Activated T-helper 2 cell treated with anti-CD3 and anti-CD28 coated beads, Interferon-gamma antibody, Interleukin-2, Interleukin-4, amounts not matched to agents 10 μg/mL and 5 μg/mL and 100 μg/mL, durations not matched to agents 14 hours and 24 hours and 36 hours (primary cell): ENCODE measurements around the gene IBTK. TPM values are rescaled to one million over a fixed set of nuclear protein-coding genes. Genes with fewer than 3 reads are reported as not detected.
"Not testable (repeated sequence)": the region's sequence is repeated elsewhere in the genome, so short reads cannot be mapped to it uniquely, and the experiment has no call there.

Experiments
- DNase-seq: peaks from one replicate; pipeline ENCODE4 v3.0.0; 2021; ENCODE audit warnings: low spot score
- H3K27ac Mint-ChIP-seq: one replicate; pipeline ENCODE4 v1.8.0; 2021; ENCODE audit warnings: mixed read lengths
- H3K27me3 Mint-ChIP-seq: one replicate; pipeline ENCODE4 v1.8.0; 2021; ENCODE audit warnings: low read depth, mixed read lengths
- H3K36me3 Mint-ChIP-seq: one replicate; pipeline ENCODE4 v1.8.0; 2021; ENCODE audit warnings: low read depth, mixed read lengths
- H3K4me1 Mint-ChIP-seq: one replicate; pipeline ENCODE4 v1.8.0; 2021; ENCODE audit warnings: low read depth, mixed read lengths
- H3K4me3 Mint-ChIP-seq: one replicate; pipeline ENCODE4 v1.8.0; 2021; ENCODE audit warnings: low read depth, mild to moderate bottlenecking, moderate library complexity, mixed read lengths
- H3K9me3 Mint-ChIP-seq: one replicate; pipeline ENCODE4 v1.8.0; 2021; ENCODE audit warnings: mixed read lengths
- intact Hi-C: fragments of 100-400 bp; cut with micrococcal nuclease; formaldehyde crosslinking; loops from one replicate; pipeline ENCODE4 v1.15.1; 2023
- total RNA-seq: library from RNA; stranded (reverse); gene quantifications from 2 replicates; pipeline ENCODE4 v1.2.3, GENCODE V29; 2022

Gene IBTK, protein sequence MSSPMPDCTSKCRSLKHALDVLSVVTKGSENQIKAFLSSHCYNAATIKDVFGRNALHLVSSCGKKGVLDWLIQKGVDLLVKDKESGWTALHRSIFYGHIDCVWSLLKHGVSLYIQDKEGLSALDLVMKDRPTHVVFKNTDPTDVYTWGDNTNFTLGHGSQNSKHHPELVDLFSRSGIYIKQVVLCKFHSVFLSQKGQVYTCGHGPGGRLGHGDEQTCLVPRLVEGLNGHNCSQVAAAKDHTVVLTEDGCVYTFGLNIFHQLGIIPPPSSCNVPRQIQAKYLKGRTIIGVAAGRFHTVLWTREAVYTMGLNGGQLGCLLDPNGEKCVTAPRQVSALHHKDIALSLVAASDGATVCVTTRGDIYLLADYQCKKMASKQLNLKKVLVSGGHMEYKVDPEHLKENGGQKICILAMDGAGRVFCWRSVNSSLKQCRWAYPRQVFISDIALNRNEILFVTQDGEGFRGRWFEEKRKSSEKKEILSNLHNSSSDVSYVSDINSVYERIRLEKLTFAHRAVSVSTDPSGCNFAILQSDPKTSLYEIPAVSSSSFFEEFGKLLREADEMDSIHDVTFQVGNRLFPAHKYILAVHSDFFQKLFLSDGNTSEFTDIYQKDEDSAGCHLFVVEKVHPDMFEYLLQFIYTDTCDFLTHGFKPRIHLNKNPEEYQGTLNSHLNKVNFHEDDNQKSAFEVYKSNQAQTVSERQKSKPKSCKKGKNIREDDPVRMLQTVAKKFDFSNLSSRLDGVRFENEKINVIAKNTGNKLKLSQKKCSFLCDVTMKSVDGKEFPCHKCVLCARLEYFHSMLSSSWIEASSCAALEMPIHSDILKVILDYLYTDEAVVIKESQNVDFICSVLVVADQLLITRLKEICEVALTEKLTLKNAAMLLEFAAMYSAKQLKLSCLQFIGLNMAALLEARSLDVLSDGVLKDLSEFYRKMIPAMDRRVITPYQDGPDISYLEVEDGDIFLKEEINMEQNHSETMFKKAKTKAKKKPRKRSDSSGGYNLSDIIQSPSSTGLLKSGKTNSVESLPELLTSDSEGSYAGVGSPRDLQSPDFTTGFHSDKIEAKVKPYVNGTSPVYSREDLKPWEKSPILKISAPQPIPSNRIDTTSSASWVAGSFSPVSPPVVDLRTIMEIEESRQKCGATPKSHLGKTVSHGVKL (N-terminal part only)
- total RNA-seq = 40.5 and 42.5 TPM in 2 replicates

DNA sequence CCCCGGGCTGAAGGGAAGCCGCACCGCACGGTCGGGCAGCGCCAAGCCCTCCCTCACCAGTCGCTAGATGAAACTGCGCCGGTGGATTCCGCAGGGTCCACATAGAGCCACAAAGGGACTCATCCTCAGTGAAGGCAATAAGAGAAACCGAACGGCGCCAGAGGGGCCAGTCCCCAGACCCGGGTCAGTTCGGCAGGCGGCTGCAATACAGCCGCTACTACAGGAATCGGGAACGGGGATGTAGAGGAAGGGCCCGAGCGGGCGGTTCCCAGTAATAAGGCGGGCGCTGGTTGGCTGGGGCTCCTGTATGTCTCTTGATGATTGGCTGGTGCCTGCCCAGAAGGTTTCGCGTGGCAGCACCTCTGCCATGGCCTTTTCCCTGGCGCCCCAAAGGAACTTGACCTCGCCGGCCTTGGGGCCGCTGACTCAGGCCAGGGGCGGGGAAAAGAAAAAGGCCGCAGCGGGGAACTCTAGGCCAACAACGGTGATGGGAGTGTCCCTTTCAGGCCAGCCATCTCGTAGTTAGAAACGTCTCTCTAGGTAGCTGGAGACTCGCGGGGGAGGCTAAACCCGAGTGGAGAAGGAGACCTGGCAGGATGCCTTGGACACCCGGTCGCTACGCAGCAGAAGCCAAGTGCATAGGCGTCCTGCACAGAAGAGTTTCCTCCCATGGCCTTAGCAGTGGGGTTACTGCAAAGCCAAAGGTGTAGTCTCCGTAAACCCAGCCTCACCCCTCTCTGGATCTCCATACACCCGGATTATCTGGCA is at the start of gene IBTK:
Gene IBTK, minus strand, starts transcription at position 240 of the 768 bp plus-strand sequence. CDS start 7,258 bp downstream, outside the sequence.
- Mint-ChIP-seq H3K9me3 (no peaks in the 10 kb centered on the region), H3K4me1 (peaks cover 31% of the 10 kb centered on the region), H3K27ac (peak within 1 kb of the TSS; percentile 93), H3K36me3 (peaks cover 24% of the 10 kb centered on the region), H3K27me3 (no peaks in the 10 kb centered on the region), H3K4me3 (peak within 1 kb of the TSS; percentile 91)
- intact Hi-C loops = loop anchor here (2.0 to 5.0 kb wide), 5 partner anchors 17 to 945 kb away; partner anchors contain the start of genes DOP1A, PGM3, RWDD2A and TENT5A
- peak; percentile 88 for DNase-seq

DNA sequence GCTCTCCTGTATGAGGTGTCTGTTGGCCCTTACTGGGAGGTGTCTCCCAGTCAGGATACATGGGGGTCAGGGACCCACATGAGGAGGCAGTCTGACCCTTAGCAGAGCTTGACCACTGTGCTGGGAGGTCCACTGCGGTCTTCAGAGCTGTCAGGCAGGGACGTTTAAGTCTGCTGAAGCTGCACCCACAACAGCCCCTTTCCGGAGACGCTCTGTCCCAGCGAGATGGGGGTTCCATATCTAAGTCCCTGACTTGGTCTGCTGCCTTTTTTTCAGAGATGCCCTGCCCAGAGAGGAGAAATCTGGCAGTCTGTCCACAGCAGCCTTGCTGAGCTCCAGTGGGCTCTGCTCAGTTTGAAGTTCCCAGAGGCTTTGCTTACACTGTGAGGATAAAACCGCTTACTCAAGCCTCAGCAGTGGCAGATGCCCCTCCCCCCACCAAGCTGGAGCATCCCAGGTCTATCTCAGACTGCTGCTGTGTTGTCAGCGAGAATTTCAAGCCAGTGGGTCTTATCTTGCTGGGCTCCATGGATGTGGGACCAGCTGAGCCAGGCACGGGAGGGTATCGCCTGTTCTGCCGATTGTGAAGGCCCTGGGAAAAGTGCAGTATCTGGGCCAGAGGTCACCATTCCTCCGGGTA is 36.3 kb upstream of the IBTK start:
- intact Hi-C loops = no loop called here
- H3K4me3 Mint-ChIP-seq = no peak overlapping the region
- H3K4me1 Mint-ChIP-seq = peaks cover 13% of the 10 kb centered on the region
- H3K27me3 Mint-ChIP-seq = peaks cover 4% of the 10 kb centered on the region
- no peaks in the 10 kb centered on the region for H3K9me3 Mint-ChIP-seq
- no peak for DNase-seq
- no peak overlapping the region for H3K27ac Mint-ChIP-seq
- H3K36me3 Mint-ChIP-seq = no peaks in the 10 kb centered on the region

DNA sequence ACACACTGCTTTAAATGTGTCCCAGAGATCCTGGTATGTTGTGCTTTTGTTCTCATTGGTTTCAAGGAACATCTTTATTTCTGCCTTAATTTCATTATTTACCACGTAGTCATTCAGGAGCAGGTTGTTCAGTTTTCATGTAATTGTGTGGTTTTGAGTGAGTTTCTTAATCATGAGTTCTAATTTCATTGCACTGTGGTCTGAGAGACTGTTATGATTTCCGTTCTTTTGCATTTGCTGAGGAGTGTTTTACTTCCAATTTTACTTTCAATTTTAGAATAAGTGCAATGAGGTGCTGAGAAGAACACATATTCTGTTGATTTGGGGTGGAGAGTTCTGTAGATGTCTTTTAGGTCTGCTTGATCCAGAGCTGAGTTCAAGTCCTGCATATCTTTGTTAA is 34.0 kb upstream of the IBTK start:
- H3K36me3 Mint-ChIP-seq, H3K9me3 Mint-ChIP-seq, H3K27me3 Mint-ChIP-seq, intact Hi-C loops, DNase-seq: not testable (repeated sequence)
- Mint-ChIP-seq H3K4me3 (peak overlapping the region; percentile 28), H3K27ac (peak overlapping the region; percentile 36), H3K4me1 (peaks cover 13% of the 10 kb centered on the region)

DNA sequence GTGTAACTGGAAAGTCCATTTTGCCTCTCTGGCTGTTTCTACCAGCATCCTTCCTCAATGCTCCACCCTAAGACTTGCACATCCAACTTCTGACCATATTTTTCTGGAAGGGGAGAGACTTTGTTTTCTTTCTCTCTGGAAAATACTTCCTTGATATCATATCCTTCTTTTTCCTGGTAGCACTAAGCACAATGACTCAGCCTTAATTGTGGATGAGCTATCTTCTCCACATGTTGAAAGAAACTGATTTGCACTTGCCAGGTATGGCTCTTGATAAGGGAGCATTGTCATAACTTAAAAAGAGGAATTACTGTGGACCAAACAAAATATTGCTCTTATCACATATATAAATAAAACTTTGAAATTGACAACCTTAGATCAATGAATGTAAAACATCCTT is 30.1 kb upstream of the IBTK start:
- intact Hi-C loops = no loop called here
- Mint-ChIP-seq H3K4me3 (no peak overlapping the region), H3K9me3 (no peaks in the 10 kb centered on the region), H3K4me1 (peaks cover 9% of the 10 kb centered on the region), H3K27me3 (no peaks in the 10 kb centered on the region), H3K36me3 (no peaks in the 10 kb centered on the region), H3K27ac (no peak overlapping the region)
- no peak for DNase-seq

DNA sequence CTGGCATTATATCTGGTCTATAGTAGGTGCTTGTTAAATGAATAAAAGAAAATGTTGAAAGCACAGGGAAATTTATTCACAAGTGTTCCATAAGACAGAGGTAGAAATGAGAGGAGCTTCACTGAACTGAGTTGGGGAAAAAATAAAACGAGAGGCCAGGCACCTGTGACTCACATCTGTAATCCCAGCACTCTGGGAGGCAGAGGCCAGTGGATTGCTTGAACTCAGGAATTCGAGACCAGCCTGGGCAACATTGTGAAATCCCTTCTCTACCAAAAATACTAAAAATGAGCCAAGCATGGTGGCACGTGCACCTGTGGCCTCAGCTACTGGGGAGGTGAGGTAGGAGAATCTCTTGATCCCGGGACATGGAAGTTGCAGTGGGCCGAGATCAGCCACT is 28.1 kb upstream of the IBTK start:
- no peak overlapping the region for H3K27ac Mint-ChIP-seq
- no peak overlapping the region for H3K4me3 Mint-ChIP-seq
- intact Hi-C loops = no loop called here
- no peak for DNase-seq
- no peaks in the 10 kb centered on the region for H3K36me3 Mint-ChIP-seq
- H3K4me1 Mint-ChIP-seq = no peaks in the 10 kb centered on the region
- no peaks in the 10 kb centered on the region for H3K9me3 Mint-ChIP-seq
- H3K27me3 Mint-ChIP-seq = peaks cover 3% of the 10 kb centered on the region

DNA sequence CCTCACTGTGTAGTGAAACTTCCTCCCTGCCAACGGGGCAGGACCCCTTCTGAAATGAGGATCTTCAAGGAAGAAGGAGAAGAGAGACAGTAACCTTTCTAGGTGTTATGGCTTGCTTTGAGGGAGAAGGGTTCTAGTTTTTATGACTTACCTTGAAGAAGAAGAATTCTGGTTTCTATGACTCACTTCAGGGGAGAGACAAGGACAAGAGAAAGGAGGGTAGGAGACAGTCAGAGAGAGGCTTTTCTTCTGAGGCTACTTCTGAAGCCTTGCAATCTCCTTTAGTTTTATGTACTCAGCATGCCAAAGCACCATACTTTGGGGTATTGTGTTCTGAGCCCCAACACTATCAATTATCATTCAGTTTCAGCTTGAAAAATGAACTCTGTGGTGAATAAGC is 25.8 kb upstream of the IBTK start:
- DNase-seq = no peak
- Mint-ChIP-seq H3K36me3 (no peaks in the 10 kb centered on the region), H3K4me1 (no peaks in the 10 kb centered on the region), H3K9me3 (no peaks in the 10 kb centered on the region), H3K27me3 (peaks cover 3% of the 10 kb centered on the region), H3K4me3 (no peak overlapping the region), H3K27ac (no peak overlapping the region)
- intact Hi-C loops = loop anchor here (2.0 kb wide), 1 partner anchor 440 kb away; no protein-coding TSS in a partner anchor

DNA sequence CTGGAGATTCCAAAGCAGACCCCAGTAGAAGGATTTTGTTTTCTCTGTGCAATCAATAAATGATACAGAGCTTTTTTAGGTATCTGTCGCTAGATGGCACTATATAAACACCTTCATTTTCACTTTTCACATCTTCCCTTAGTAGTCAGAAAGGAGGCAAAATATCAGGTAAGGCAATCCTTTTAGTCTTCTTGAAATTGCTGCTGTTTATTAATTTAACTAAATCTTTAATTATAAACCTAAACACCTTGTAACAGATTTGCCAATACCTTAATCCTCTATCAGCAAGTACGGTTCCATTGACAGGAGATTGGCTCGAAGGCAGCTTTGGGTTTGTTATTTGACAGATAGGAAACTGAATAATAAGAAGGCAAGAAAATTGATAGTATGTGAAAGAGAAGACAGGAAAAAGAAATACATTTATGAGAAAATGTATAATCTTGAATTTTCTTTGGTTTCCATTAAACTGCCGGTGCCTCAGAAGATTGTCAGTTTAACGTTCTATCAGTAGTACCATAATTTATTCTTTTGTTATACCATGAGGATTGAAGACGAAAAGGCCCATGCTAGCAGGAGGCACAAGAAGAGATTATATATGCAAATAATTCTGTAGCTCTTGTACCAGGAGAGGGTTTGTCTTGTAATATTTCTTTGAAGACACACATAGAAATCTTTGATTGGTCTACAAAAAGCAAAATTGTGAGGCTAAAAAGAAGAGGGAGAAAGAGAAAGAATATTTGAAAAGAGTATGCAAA is 23.5 kb upstream of the IBTK start:
- Mint-ChIP-seq H3K9me3 (no peaks in the 10 kb centered on the region), H3K4me1 (no peaks in the 10 kb centered on the region), H3K36me3 (no peaks in the 10 kb centered on the region), H3K27ac (no peak overlapping the region), H3K27me3 (peaks cover 3% of the 10 kb centered on the region), H3K4me3 (no peak overlapping the region)
- intact Hi-C loops = no loop called here
- DNase-seq = no peak

DNA sequence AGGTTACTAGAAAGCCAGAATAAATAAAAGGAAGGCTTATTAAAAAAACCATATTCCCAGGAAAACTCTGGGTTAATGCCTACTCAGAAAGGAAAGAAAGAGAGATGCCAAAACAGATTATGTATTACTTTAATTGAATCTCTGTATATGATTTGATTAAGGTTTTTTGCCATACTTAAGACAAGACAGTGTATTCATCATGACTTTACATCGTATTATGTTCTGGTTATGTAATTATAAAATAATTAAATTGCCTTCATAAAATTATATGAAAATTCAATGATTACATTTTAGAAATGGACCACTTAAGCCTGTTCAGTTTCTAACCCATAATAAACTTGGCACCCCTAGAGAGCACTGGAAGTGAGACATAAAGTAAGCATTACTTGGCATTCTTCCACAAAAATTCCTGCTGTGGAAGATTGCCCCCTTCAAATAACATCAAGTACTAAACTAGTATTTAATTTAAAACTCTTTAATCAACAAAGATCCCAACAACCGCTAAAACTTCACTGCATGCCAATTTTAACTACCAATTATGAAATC is 20.8 kb upstream of the IBTK start:
- H3K27me3 Mint-ChIP-seq = peaks cover 3% of the 10 kb centered on the region
- no peak overlapping the region for H3K4me3 Mint-ChIP-seq
- DNase-seq = no peak
- no peaks in the 10 kb centered on the region for H3K36me3 Mint-ChIP-seq
- no peaks in the 10 kb centered on the region for H3K4me1 Mint-ChIP-seq
- H3K27ac Mint-ChIP-seq = no peak overlapping the region
- intact Hi-C loops = no loop called here
- no peaks in the 10 kb centered on the region for H3K9me3 Mint-ChIP-seq

DNA sequence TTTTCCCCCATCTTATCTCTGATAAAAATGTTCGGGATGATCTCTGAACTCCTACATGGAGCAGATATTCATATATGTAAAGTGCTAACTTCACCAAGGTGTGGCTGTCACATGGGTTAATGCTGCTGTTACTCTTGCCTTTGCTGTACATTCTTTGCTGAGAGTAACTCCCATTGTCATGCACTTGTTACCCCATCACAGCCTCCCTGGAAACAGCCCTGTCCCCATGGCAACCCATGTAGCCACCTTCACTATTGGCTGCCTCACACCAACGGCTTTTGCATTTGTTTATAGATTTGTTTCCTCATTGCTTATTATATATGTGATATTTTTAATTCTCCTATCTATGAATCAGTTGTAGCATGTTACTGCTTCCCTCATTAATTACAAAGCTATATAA is 17.3 kb upstream of the IBTK start:
- no peak overlapping the region for H3K4me3 Mint-ChIP-seq
- H3K36me3 Mint-ChIP-seq = no peaks in the 10 kb centered on the region
- no peak for DNase-seq
- H3K27me3 Mint-ChIP-seq = peaks cover 5% of the 10 kb centered on the region
- no peak overlapping the region for H3K27ac Mint-ChIP-seq
- no peaks in the 10 kb centered on the region for H3K9me3 Mint-ChIP-seq
- intact Hi-C loops = no loop called here
- H3K4me1 Mint-ChIP-seq = no peaks in the 10 kb centered on the region

DNA sequence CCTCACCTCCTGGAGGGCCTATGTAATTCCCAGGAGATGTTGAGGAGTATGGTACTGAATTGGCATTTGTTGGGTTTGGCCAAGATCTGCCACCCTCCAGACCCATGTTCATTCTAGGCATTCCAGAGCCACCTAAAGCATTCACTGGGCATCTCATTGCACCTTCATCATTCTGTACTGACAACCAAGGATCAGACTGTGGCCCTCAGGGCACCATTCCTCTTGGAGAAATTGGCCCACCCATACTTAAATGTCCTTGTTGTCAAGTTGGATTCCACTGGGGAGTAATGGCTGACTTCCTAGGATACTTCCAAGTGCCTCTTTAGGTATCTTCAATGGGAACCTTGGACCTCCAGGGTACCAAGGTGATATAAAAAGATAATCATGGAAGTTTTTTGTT is 16.8 kb upstream of the IBTK start:
- Mint-ChIP-seq H3K4me1 (no peaks in the 10 kb centered on the region), H3K9me3 (no peaks in the 10 kb centered on the region), H3K27ac (no peak overlapping the region), H3K27me3 (peaks cover 5% of the 10 kb centered on the region), H3K36me3 (no peaks in the 10 kb centered on the region), H3K4me3 (no peak overlapping the region)
- no peak for DNase-seq
- intact Hi-C loops = no loop called here

DNA sequence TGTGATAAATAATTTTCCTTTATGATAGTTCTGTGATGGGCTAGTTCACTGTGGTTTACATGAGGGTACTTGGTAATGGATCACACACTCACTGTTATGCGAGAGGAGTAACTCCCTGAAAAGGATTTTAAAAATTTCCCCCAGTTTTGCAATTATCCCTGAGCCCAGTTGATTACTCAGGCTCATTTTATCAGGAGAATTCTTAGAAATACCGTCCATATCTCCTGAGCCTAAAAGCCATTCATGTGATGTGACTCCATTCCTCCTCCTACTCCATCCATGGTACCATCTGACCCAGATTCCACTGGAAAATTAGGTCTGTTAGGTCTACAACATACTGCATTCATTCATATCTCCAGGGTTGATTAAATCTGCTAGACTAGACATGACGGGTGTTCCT is 16.4 kb upstream of the IBTK start:
- no peaks in the 10 kb centered on the region for H3K9me3 Mint-ChIP-seq
- H3K27ac Mint-ChIP-seq = no peak overlapping the region
- H3K36me3 Mint-ChIP-seq = no peaks in the 10 kb centered on the region

More for the DNA sequence above, 16.4 kb upstream of the IBTK start:
- Mint-ChIP-seq H3K4me1 (no peaks in the 10 kb centered on the region), H3K27me3 (peaks cover 5% of the 10 kb centered on the region), H3K4me3 (no peak overlapping the region)
- no peak for DNase-seq
- intact Hi-C loops = no loop called here
